Measurements from ENCODE around the gene SLC27A1. TPM values are rescaled to one million over a fixed set of nuclear protein-coding genes. Genes with fewer than 3 reads are reported as not detected.
A peak's percentile ranks its signal among the peaks of the same experiment; 100 is the strongest.

The SLC27A1 gene
- total and polyA plus RNA-seq, 9 of the 15 experiments (the other 6 are each of a cell fraction or from before 2014, with no cell fraction given): 0.06 to 3.0 (median 1.1) TPM

GRCh38 chr19:17469481-17470067 lies 750 bp upstream of the SLC27A1 start (continued):
- peak; percentile 94 for TF ChIP-seq VEZF1 (CRISPR knock-in tag; IDR thresholded peaks at IDR 0.05)
- TF ChIP-seq ZNF696 (CRISPR knock-in tag; conservative IDR thresholded peaks at IDR 0.05): no peak
- no peak for TF ChIP-seq ZSCAN32 (CRISPR knock-in tag; IDR thresholded peaks at IDR 0.05)
- 0 out of 2 replicates have a peak, but pooled peaks have one; percentile 11 for TF ChIP-seq ZNF431 (CRISPR knock-in tag; IDR thresholded peaks at IDR 0.05)
- TF ChIP-seq KAT2B (IDR thresholded peaks at IDR 0.05; ENCODE audit: low read depth, low read length): no peak
- peak; percentile 91 to 99 for TF ChIP-seq MNT (conservative IDR thresholded peaks at IDR 0.05)
- 0 out of 2 replicates have a peak, but pooled peaks have one; percentile 20 for TF ChIP-seq NFIC (IDR thresholded peaks at IDR 0.05)
- peak; percentile 52; the same call in 1 of the 2 replicates for TF ChIP-seq PHF8 (IDR thresholded peaks at IDR 0.05; ENCODE audit: borderline replicate concordance, low read length)
- no peak for TF ChIP-seq FOS (IDR thresholded peaks at IDR 0.05; ENCODE audit: extremely low read depth, insufficient read length)
- TF ChIP-seq NR2F6 (CRISPR knock-in tag; IDR thresholded peaks at IDR 0.05): no peak
- TF ChIP-seq ZNF551 (CRISPR knock-in tag; IDR thresholded peaks at IDR 0.05): no peak
